ENCODE results near the gene DDX10. TPM values are rescaled to one million over a fixed set of nuclear protein-coding genes. Genes with fewer than 3 reads are reported as not detected.

The DDX10 gene
- total and polyA plus RNA-seq, 2 experiments from 2014 or later: 32.4 to 37.8 TPM

GRCh38 chr11:108766596-108767173 is 101.8 kb downstream of the DDX10 start:
- TF ChIP-seq POLR2AphosphoS5 (IDR thresholded peaks at IDR 0.05; ENCODE audit: low read depth) (no peak), REST (IDR thresholded peaks at IDR 0.05; ENCODE audit: unreplicated experiment) (no peak), NANOG (IDR thresholded peaks at IDR 0.05; ENCODE audit: borderline replicate concordance) (no peak), STAT1 (IDR thresholded peaks at IDR 0.05; ENCODE audit: unreplicated experiment) (no peak), ZNF462 (CRISPR knock-in tag; IDR thresholded peaks at IDR 0.05) (no peak), CREB1 (CRISPR knock-in tag; IDR thresholded peaks at IDR 0.05; ENCODE audit: low read depth) (no peak)
- no peak overlapping the region for H3K27ac ChIP-seq (ENCODE audit: low read depth)
- peaks cover 23% of the 10 kb centered on the region for H3K79me2 ChIP-seq (replicated peaks; ENCODE audit: insufficient read depth)
- Mint-ChIP-seq H3K9me3 (no peaks in the 10 kb centered on the region; the same call in 2 of the 3 replicates), H3K27me3 (ENCODE audit: insufficient read depth, low read depth, poor library complexity) (peaks cover 2% of the 10 kb centered on the region), H3K4me3 (no peak overlapping the region), H3K4me1 (peaks cover 7% of the 10 kb centered on the region; the same call in 1 of the 3 replicates), H3K36me3 (ENCODE audit: low read depth) (no peaks in the 10 kb centered on the region), H3K27ac (no peak overlapping the region)
- no peak overlapping the region for H3K4me2 ChIP-seq
- H3K36me3 ChIP-seq (ENCODE audit: insufficient read depth): no peaks in the 10 kb centered on the region
- DNase-seq (ENCODE audit: low spot score) (no peak), ATAC-seq (no peak)
- peaks cover 3% of the 10 kb centered on the region; the same call in 1 of the 2 replicates for H3K4me1 ChIP-seq (ENCODE audit: insufficient read depth)
- H3K9me2 ChIP-seq (ENCODE audit: insufficient read depth): no peaks in the 10 kb centered on the region
- H4K20me1 ChIP-seq (replicated peaks; ENCODE audit: insufficient read depth): no peaks in the 10 kb centered on the region
- no peak overlapping the region for H2AFZ ChIP-seq
- no peaks in the 10 kb centered on the region for H3K27me3 ChIP-seq (ENCODE audit: insufficient read depth)
- no peaks in the 10 kb centered on the region for H3F3A ChIP-seq (replicated peaks; ENCODE audit: low read depth)
- no peak overlapping the region for H3K4me3 ChIP-seq
